ENCODE measurements around the gene HAGH.

HAGH gene

DNA sequence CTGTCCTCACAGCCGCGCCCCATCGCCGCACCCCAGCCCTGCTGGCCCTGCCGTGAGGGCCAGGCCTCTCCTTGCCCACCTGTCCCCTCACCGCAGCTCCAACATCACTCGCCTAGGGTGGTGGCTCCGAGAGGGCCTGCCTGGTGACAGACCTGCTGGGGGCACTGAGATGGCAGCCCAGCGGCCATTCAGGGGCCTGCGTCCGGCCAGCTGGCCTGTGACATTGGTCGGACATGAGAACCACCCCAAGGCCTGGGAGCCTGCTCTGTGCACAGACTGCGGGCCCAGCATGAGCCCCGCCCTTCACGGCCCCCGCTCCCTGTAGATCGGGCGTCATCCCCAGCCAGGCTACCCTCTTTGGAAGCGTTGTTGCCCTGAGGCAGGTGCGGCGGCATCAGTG is 67.1 kb downstream of the HAGH start:
- DNase-seq (ENCODE audit: low read depth), result no peak
- in situ Hi-C loops (cut with HindIII; ENCODE audit: low sequenced_read_pairs), result no loop called here
- no peak overlapping the region for H3K4me3 ChIP-seq (ENCODE audit: low read depth, low read length)
- TF ChIP-seq, protein P1, sequence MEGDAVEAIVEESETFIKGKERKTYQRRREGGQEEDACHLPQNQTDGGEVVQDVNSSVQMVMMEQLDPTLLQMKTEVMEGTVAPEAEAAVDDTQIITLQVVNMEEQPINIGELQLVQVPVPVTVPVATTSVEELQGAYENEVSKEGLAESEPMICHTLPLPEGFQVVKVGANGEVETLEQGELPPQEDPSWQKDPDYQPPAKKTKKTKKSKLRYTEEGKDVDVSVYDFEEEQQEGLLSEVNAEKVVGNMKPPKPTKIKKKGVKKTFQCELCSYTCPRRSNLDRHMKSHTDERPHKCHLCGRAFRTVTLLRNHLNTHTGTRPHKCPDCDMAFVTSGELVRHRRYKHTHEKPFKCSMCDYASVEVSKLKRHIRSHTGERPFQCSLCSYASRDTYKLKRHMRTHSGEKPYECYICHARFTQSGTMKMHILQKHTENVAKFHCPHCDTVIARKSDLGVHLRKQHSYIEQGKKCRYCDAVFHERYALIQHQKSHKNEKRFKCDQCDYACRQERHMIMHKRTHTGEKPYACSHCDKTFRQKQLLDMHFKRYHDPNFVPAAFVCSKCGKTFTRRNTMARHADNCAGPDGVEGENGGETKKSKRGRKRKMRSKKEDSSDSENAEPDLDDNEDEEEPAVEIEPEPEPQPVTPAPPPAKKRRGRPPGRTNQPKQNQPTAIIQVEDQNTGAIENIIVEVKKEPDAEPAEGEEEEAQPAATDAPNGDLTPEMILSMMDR (IDR thresholded peaks at IDR 0.05; ENCODE audit: low read depth, low read length, missing control alignments), result no peak

- in situ Hi-C loops (cut with HindIII; ENCODE audit: low sequenced_read_pairs), result no loop called here
- no peak for DNase-seq (ENCODE audit: low read depth)
- H3K4me3 ChIP-seq (ENCODE audit: low read depth, low read length), result no peak overlapping the region
- TF ChIP-seq, protein P1 (IDR thresholded peaks at IDR 0.05; ENCODE audit: low read depth, low read length, missing control alignments), result no peak
Measured at GRCh38 chr16:1758923-1759322, 67.7 kb downstream of the HAGH start.

GRCh38 chr16:1757714-1758461 is 68.7 kb downstream of the HAGH start:
- in situ Hi-C loops (cut with HindIII; ENCODE audit: low sequenced_read_pairs), result no loop called here

More at GRCh38 chr16:1757714-1758461, 68.7 kb downstream of the HAGH start:
- DNase-seq (ENCODE audit: low read depth), result no peak
- H3K4me3 ChIP-seq (ENCODE audit: low read depth, low read length), result no peak overlapping the region
- TF ChIP-seq, protein P1 (IDR thresholded peaks at IDR 0.05; ENCODE audit: low read depth, low read length, missing control alignments), result no peak
